NCI-H2081 (cell line): ENCODE results near the gene SPEM3.
A peak's percentile ranks its signal among the peaks of the same experiment; 100 is the strongest.

Experiments
- DNase-seq, 2 experiments: peaks; one replicate each; lab custom pipeline; 2025; lab: John Stamatoyannopoulos, UW

SPEM3 gene

DNA sequence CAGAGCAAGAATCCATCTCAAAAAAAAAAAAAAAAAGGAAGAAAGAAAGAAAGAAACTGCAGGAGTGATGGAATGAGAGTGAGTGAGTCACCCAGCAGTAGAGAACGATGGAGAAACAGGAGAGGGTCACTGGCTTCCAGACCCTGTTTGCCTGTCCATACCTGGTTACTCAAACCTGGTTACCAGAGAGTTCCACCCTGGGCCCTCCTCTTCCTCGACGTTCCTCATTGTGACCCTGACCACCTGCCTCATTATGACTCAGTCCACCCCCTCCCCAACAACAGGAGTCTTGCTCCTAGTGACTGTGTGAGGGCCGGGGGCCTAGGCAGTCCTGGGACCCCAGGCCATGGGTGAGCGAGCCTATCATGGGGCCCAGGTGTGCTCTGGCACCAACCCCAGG, at the start of gene SPEM3:
Gene SPEM3, plus strand, starts transcription at position 301 of the 400 bp plus-strand sequence. Its CDS starts 46 bp downstream, at position 347.
- DNase-seq = no peak

DNA sequence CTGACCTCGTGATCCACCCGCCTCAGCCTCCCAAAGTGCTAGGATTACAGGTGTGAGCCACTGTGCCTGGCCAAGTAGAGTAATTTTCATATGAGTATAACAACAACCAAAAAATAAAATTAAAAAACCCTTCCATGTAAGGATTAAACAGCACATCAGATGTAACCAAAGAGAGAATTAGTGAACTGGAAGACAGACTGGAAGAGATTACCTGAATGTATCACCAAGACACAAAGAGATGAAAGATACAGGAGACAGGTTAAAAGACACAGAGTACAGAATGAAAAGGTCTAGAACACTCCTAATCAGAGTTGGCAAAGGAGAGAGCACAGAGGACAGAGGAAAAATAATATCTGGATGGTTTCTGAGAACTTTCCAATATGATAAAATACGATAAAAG, 49.5 kb upstream of the SPEM3 start:
- DNase-seq = no peak

DNA sequence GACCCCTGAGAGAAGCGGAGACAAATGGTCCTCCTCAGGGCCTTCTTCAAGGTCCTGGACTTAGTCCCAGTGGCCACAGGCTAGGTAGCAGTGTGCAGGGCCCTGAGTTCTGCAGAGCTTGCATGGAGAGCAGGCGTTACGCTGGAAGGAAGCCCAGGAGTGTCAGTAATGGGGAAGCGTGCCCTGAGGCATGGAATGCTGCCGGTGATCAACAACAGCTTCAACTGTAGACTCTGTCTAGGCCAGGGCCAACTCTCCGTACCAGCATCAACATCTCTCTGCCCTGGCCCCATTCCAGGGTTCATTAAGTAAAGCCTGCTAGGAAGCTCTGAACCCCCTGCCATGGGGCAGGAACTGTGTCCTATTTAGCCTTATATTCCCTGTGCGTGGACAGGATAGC, 48.3 kb upstream of the SPEM3 start:
- DNase-seq = peak in 1 of 2 experiments; percentile 48

DNA sequence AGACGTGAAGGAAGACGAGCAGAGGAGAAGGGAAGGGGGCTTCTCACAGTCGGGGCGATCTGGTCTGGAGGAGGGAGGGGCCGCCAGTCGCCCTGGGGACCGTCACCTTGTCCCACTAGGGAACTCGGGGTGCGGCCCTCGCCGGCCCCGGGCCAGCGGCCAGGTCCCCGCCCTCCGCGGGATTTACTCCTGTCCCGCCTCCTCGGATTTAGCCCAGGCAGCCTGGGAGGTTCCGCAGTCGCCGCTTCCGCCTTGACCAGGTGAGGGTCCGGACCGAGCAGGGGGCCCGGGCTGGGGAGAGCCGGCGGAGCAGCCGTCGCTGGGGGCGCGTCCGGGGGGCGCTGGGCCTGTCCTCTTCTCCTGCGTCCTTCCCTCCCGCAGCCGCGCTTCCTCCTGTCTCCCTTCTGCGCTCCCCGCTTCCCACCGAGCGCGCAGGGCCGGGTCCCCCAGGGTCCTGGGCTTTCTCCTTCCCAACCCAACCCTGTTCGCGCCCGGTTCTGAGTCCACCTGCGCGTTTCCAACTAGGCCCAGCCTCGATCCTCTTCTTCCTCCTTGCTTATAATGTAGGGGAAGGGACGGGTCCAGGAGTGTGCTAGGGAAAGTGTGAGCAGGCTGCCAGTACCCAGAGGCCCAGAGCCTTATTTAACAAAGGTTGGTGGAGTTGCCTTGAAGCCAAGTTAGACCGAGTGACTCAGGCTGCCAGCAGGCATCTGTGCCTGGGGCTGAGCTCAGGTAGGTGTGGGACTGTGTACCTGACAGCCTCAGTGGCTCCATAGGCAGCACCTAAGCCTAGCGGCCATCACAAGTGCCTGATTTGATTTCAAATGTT, 47.6 kb upstream of the SPEM3 start, which contains the start of gene TNK1:
Gene TNK1, plus strand, starts transcription at position 235 of the 829 bp plus-strand sequence. CDS start 1,838 bp downstream, outside the sequence.
- DNase-seq = no peak

DNA sequence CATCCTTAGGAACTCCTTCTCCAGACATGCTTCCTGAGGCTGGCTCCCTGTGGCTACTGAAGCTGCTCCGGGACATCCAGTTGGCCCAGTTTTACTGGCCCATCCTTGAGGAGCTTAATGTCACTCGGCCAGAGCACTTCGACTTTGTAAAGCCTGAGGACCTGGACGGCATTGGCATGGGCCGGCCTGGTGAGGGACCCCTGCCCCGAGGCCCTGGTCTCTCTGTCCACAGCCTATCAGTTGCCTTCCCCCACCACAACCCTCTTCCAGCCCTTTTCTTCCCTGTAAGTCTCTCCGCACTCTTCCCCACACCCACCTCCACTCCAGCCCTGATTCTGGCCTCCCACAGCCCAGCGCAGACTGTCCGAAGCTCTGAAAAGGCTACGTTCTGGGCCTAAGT, 45.8 kb upstream of the SPEM3 start:
- DNase-seq = no peak

DNA sequence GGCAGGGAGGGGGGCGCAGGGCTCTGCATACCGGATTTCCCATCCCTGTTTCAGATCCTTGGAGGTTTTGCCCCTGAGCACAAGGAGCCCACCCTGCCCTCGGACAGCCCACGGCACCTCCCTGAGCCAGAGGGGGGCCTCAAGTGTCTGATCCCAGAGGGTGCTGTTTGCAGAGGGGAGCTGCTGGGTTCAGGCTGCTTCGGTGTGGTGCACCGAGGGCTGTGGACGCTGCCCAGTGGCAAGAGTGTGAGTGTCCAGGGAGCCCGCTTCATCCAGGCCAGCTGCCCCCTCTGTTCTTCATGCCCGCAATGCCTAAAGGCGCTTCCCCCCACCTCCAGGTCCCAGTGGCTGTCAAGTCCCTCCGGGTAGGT, 45.3 kb upstream of the SPEM3 start:
- DNase-seq = no peak

DNA sequence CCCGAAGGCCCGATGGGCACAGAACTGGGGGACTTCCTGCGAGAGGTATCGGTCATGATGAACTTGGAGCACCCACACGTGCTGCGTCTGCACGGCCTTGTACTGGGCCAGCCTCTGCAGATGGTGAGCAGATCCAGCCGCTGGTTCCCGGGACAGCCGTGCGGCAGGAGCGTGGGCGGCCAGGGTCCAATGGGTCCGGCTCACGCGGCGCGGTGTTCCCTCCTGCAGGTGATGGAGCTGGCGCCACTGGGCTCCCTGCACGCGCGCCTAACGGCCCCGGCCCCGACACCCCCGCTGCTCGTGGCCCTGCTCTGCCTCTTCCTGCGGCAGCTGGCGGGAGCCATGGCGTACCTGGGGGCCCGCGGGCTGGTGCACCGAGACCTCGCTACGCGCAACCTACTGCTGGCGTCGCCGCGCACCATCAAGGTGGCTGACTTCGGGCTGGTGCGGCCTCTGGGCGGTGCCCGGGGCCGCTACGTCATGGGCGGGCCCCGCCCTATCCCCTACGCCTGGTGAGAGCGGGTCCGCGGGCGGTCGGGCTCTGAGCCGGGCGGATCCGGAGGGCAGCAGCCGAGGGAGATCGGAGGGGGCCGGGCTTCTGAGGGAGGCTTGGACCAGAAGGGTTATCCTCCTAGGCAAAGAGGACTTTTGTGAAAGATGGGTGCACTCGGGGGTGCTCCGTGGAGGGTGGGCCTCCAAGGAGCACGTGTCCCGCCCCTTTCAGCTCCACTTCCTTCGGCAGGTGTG, 44.7 kb upstream of the SPEM3 start:
- DNase-seq = peak in 1 of 2 experiments; percentile 37

DNA sequence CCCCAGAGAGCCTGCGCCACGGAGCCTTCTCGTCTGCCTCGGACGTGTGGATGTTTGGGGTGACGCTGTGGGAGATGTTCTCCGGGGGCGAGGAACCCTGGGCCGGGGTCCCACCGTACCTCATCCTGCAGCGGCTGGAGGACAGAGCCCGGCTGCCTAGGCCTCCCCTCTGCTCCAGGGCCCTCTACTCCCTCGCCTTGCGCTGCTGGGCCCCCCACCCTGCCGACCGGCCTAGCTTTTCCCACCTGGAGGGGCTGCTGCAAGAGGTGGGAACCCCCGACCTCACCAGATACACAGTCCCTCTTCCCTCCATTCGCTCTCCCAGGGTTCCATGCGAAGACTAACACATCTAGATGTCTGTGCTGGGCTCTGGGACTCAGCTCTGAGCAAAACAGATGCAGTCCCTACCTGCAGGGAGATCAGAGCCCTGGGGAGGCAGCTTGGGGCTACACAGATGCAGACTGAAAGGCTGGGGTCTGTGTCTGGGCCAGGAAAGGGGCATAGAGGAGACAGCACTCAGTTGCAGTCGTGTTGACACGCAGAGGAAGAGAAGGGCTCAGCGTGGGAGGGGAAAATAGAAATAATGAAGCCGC, 44.1 kb upstream of the SPEM3 start:
- DNase-seq = no peak

DNA sequence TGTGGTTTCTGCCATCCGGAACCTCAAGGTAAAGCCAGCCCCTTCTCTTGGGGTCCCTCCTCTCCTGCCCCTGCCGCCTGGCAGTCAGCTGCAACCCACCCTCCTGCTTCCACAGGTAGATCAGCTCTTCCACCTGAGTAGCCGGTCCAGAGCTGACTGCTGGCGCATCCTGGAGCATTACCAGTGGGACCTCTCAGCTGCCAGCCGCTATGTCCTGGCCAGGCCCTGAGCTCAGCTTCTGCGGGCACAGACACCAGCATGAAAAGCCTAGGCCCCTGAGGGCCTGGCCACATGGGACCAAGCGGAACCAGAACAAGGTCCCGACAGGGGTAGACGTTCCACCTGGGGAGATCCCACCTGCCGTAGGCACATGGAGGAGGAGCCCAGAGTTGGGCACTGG, 39.8 kb upstream of the SPEM3 start:
- DNase-seq = no peak

DNA sequence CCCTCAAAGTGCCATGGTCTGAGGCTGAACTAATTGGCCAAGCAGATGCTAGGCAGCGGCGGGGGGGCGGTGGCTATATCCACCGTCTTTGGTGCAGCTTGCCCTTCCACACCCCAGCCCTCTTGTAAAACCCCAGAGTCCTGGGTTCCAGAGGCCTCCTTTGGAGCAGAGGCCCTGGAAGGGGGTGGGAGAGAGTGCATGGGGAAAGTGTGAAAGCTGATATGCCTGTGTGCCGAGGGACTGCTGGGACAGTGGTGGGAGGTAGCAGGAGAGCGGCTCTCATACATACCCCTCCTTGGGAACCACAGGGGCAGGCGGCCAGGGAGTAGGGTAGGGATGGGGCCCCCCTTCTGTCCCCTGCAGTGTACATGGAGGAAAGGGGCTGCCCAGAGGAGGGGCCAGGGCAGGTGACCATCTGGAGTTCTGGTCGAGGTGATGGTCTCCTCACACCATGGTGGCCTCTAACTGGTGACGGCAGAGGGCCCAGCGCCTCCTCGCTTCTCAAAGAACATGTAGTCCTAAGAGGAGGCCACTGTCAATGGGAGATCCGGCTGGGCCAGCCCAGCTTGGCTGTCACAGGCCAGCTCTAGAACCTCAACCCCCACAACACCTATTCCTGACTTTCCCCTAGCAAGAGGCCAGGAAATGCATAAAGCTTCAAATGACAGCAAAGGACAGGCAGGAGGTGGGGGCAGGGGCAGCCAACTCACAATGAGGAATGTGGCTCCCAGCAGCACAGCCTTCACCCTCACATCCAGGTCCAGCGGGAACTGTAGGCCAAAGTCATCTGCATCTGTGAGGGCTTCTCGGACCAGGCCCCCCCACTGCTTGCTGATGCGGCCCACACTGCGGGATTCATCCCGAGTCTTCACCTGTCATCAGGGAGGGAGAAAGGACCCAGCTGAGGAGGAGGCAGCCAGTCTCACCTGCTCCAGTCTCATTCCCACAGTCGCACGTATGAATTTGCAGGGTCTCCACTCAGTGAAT, 38.4 kb upstream of the SPEM3 start:
- DNase-seq = no peak

DNA sequence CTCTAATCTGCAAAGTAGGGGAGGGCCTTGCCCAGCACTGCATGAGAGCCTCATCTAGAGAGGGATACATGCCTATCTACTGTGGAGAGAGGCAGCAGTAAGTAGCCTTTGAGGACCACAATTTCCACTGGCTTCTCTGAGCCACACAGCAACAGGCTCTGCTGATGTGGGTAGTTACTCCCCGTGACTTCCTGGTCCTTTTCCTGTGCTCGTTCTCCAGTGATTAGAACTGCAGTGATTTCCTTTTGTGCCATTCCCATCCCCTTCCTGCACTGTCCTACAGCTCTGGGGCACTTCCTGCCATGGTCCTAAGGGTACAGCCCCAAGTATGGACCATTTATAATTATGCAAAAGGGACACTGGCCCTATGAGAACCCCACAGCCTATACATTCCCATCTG, 37.4 kb upstream of the SPEM3 start:
- DNase-seq = no peak

DNA sequence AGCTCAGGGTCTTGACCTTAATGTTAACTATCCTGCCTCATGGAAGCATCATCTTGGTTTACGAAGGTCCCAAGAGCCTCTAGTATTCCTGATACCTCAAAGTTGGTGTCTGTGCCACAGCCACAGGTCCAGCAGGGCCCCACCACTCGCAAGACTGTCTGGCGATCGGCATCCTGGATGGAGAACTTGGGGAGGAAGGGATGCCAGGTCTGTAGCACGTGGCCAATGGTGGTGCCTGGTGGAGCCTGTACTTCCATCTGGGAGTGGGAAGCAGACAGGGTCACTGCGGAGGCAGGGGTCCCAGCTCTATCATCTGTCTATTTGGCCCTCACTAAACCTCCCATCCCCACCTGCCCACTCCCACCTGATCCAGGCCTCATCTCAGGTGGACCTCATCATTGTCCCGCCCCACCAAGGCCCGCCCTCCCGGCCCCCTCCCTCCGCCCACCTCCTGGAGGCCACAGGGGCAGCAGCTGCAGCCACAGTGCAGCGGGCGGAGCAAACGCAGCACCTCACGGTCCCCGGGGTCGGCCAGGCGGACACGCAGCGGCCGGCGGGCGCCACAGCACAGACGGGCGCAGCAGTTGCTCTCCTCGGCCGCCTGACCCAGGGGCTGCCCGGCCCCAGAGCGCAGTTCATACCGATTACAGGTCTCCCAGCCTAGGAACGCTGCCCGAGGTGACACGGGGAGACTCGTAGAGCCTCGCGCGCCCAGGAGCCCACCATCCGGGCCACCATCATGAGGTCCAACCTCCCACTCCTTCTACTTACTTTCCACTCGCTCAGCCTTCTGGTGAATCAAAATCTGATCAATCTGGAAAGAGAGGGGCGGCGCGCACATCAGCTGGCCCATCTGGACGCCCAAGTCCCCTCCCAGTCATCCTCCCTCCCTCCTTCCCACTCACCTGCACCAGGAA, 35.7 kb upstream of the SPEM3 start:
- DNase-seq = no peak

DNA sequence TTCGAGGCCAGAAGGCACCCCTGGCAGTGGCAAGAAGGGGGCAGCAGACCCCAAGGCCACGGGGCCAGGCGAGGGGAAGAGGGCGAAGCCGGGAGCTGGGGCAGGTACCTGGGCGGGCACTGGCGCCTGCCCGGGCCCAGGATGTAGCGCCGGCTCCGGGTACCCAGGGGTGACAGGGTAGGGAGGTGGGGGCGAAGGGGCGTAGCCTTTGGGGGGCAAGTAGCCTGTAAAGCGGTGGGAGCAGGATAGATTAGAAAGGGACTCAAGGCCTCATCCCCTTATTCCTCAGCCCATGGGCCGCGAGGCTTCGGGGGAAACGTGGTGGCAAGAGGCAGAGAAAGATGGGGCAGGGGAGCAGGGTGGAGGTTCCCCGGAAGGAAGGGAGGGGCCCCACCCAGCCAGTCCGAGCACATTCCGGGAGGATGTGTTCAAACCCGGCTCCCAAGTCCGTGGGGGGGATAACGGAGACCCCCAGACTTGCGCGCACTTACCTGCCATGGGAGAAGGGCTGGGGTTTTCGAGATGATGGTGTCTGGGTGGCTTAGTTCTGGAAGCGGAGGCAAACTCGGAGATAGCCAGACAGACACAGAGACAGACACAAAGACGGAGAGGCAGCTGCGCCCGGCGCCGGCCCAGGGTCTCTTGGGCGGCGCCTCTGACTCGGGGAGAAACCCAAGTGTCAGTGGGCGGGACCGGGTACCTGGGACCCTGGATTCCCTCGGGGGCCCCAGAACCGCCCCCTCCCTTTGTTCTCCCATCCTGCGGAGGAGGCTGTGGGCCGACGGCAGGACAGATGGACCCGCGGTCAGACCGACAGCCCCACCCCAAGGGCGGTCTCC, 34.8 kb upstream of the SPEM3 start:
- DNase-seq = no peak

DNA sequence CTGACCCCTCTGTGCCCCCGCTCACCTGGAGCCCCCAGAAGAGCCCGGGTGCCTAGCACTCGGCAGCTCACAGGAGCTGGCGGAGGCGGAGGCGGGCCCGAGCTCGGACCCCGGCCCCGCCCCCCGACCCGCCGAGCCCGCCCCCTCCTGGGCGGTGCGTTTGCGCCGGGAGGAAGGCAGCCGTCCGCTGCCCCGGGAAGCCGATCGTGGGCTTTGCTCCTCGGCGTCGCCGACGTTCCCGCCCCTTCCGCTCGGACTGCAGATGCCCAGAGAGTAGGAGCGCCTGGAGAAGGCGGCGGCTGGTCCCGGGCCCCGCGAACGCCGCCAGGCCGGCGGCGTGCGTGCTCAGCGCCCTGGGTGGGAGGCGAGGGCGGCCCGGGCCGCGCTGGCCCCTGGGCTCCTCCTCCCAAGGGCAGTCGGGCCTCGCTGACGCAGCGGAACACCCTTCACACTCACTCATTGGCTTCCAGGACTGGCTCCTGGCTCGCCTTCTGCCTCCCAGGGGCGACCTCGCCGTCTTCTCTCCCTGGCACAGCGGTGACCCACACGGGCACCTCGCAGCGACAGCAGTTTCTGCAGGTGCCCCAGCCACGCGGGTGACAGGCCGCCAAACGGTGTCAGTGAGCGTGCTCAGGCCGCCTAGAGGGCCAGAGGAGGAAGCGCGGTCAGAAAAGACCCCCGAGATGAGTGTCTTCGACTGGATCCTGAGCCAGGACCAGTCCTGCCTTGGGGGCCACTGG, 34.0 kb upstream of the SPEM3 start, which contains the start of gene PLSCR3:
Gene PLSCR3, minus strand, starts transcription at position 74 of the 740 bp plus-strand sequence. CDS start 415 bp downstream, outside the sequence.
- DNase-seq = peak; percentile 56 to 71

DNA sequence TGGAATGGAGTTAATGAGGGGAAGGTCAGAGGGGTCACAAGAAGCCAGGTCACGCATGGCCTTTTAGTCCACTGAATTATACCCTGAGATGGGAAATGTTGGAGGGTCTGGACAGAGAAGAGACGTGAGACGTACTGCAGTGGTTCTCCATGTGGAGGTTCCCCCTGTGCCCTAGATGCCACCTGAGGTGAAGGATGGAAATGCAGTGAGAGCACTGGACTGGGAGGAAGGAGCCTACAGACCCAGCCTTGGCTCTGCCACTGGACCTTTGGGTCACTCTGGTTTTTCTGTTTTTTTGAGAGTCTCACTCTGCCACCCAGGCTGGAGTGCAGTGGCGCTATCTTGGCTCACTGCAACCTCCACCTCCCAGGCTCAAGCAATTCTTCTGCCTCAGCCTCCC, 32.5 kb upstream of the SPEM3 start:
- no peak for DNase-seq

DNA sequence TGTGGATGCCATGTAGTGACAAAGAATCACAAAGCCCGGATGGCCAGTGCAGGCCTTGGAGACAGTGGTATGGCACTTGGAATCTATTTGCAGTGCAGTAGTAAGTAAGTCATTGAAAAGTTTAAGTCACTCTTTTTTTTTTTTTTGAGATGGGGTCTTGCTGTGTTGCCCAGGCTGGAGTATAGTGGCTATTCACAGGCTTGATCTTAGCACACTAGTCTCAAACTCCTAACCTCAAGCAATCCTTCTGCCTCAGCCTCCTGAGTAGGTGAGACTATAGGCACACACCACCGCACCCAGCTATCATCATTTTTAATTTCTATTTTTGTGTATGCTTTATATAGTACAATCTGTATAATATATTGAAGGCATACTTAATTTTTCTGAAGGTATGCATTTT, 30.0 kb upstream of the SPEM3 start:
- no peak for DNase-seq

DNA sequence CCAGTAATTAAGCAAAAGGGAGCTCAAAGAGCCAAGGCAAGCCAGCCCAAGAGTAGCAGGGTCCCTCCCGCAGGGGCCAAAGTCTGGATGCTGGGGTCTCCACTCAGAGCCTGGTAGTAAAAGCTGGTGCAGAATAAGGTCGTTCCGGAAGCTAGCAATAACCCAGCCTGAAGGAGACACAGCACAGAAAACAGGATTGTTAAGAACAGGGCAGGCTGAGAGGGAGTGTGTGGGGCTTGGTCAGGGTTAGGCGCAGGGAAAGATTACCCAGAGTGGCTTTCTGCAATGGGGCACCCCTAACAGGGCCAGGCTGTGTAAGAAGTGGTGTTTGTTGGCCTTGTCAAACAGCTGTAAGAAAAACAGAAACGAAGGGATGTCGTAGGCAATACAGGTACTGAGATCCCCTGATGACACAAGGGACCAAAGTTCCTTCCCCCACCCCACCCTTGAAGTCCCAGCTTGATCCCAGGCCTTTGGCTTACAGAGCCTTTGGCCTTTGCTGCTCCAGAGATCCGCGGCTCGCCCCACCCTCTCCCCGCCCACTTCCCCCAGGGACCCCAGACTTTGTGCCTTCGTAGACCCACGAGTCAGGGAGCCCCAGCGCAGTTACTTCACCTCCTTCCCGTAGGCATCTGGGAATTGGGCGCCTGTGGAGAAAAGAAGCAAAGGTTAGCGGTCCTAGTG, 25.5 kb upstream of the SPEM3 start:
- no peak for DNase-seq

DNA sequence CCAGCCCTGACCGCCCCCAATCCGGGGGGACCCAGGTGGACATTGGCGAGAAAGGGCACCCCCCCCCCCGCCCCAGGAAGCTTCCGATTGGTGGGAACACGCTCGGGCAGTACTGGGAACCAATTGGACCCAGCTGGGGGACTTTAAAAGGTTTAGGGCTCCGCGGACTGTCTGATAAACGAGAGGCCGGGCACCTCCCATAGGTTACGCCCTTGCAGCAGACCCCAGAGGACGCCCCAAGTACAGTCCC, 25.0 kb upstream of the SPEM3 start:
- DNase-seq = no peak
